HG02571 (cell line): ENCODE results near the gene FGF21.

Experiments
- ATAC-seq: cut with Tn5 transposase; IDR thresholded peaks from one replicate; pipeline ENCODE4 v1.9.1; 2021; ENCODE audit warnings: mild to moderate bottlenecking, moderate library complexity; ENCODE audit not compliant: unreplicated experiment

FGF21 gene

GRCh38 chr19:48728911-48729664 lies 26.2 kb upstream of the FGF21 start:
- no peak for ATAC-seq

- ATAC-seq, result no peak
Observed at GRCh38 chr19:48731452-48731851, 23.9 kb upstream of the FGF21 start.

- no peak for ATAC-seq
Observed at GRCh38 chr19:48734625-48735024, 20.7 kb upstream of the FGF21 start.

GRCh38 chr19:48735031-48735615 lies 20.2 kb upstream of the FGF21 start:
- no peak for ATAC-seq

- no peak for ATAC-seq
Observed at GRCh38 chr19:48737360-48737998, 17.8 kb upstream of the FGF21 start.

GRCh38 chr19:48738557-48739403 lies 16.5 kb upstream of the FGF21 start:
- ATAC-seq, result no peak

- no peak for ATAC-seq
Observed at GRCh38 chr19:48739404-48740163, 15.7 kb upstream of the FGF21 start.

- ATAC-seq, result no peak
Observed at GRCh38 chr19:48740164-48740972, 15.0 kb upstream of the FGF21 start, which contains the start of gene RASIP1. Gene RASIP1, minus strand, starts transcription at chr19:48740610. Its CDS starts 328 bp downstream, at chr19:48740282.

GRCh38 chr19:48741129-48741999 lies 14.0 kb upstream of the FGF21 start:
- no peak for ATAC-seq

- no peak for ATAC-seq
Observed at GRCh38 chr19:48742096-48742495, 13.2 kb upstream of the FGF21 start.

- ATAC-seq, result no peak
Observed at GRCh38 chr19:48745208-48745995, 9.9 kb upstream of the FGF21 start.

- ATAC-seq, result no peak
Observed at GRCh38 chr19:48746110-48746509, 9.2 kb upstream of the FGF21 start.

- no peak for ATAC-seq
Observed at GRCh38 chr19:48746738-48747575, 8.4 kb upstream of the FGF21 start, which contains the start of gene IZUMO1. Gene IZUMO1, minus strand, starts transcription at chr19:48746909. Its CDS starts 1,050 bp downstream, at chr19:48745859.

- ATAC-seq, result no peak
Observed at GRCh38 chr19:48749571-48750198, 5.6 kb upstream of the FGF21 start.

- no peak for ATAC-seq
Observed at GRCh38 chr19:48750351-48750750, 5.0 kb upstream of the FGF21 start.

GRCh38 chr19:48750771-48751504 lies 4.4 kb upstream of the FGF21 start:
- ATAC-seq, result no peak
